Skeletal muscle cell (primary cell): ENCODE results near the gene SPACA4.
"Not testable (repeated sequence)": the region's sequence is repeated elsewhere in the genome, so short reads cannot be mapped to it uniquely, and the experiment has no call there.

Experiments used
- DNase-seq: peaks from one replicate; pipeline ENCODE4 v3.0.0-alpha.2; 2010; ENCODE audit warnings: low read depth
- H3K4me3 ChIP-seq: 2 replicates; pipeline ENCODE4 v1.5.1; 2011; ENCODE audit warnings: low read depth, mild to moderate bottlenecking, control low read depth, low read length, moderate library complexity

Gene SPACA4

GRCh38 chr19:48606463-48607358, at the start of gene SPACA4:
Gene SPACA4, plus strand, starts transcription at chr19:48606742. Its CDS starts 237 bp downstream, at chr19:48606979.
- no peak within 1 kb of the TSS for H3K4me3 ChIP-seq
- no peak for DNase-seq

DNA sequence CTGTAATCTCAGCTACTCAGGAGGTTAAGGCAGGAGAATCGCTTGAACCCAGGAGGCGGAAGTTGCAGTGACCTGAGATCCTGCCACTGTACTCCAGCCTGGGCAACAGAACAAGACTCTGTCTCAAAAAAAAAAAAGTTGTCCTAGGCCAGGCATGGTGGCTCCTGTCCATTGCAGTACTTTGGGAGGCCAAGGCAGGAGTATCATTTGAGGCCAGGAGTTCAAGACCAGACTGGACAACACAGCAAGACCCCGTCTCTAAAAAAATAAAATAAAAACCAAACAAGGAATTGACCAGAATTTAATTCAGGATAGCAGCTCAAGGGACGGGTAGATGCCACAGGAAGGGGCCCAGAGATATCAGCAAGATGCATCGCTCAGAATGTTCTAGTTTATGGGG, 49.7 kb upstream of the SPACA4 start:
- no peak for DNase-seq
- no peak overlapping the region for H3K4me3 ChIP-seq

DNA sequence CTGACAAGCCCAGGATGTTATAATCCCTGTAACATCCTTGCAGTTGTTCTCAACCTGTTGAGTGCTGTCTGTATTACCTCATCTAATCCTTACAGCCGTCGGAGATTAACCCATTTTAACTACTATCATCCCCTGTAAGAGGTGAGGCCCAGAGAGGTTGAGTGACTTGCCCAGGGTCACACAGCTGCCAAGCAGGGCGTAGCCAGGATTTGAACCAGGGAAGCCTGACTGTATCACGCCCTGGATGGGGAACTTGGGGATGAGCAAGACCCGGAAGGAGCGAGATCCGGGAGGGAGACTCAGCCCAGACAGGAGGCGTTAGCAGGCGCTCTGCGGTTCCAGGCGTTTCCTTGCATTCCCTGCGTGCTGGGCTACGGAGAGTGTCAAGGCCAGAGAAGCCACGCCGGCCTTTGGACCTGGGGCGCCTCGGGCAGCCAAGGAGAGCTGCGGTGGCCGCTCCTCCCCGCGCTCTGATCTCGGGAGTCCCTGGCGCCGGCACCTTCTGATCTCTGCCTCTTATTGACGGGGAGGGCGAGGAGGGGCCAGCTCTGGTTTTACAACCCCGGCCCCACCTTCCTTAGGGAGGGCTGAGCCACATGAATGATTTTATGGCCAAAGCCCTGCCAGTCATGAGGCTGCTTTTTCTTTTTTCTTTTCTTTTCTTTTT, 48.4 kb upstream of the SPACA4 start:
- peak overlapping the region; percentile 11 for H3K4me3 ChIP-seq
- no peak for DNase-seq

GRCh38 chr19:48560095-48560530, 46.4 kb upstream of the SPACA4 start:
- DNase-seq = no peak

DNA sequence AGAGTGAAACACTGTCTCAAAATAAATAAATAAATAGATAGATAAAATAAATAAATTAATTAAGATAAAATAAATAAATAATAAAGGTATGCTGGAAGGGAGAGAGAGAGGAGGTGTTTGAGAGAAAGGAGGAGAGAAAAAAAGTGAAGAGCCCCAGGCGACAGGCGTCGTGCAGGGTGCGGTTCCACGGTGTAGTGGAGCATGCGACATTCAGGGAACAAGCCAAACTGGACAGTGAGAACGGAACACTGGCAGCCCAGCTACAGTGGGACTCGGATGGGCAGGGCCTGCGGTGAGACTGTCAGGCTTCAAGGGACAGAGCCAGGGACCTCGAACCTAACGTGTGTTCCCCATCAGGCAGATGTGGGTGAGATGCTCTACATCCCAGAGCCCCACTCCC, 45.1 kb upstream of the SPACA4 start:
- no peak for DNase-seq
- H3K4me3 ChIP-seq = no peak overlapping the region

More at GRCh38 chr19:48560095-48560530, 46.4 kb upstream of the SPACA4 start:
- no peak overlapping the region for H3K4me3 ChIP-seq

- H3K4me3 ChIP-seq = no peak overlapping the region
- peak; percentile 17 for DNase-seq
Observed at GRCh38 chr19:48565090-48565489, 41.5 kb upstream of the SPACA4 start.

DNA sequence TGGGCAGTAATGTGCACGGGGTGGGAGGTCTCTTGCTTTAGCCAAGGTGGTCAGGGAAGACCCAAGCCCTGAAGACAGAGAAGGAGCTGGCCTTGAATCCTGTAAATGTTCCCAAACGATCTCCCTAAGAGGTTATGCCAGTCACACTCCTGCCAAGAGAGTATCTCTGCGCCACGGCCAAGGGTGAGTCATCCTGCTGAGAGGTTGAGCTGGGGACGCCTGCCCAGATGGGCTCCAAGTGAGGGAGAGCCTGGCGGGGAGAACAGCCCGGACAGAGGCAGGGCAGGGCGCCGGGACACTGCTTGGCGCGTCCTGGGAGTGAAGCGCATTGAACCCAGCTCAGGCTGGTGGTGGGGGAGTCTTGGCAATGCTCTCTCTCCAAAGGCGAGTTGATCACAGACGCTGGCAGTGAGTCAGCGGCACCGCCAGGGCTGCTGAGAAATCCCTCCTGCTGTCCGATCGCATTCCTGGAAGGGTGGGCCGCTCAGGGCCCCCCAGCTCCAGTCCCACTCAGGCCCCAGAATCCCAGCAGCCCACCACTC, 38.1 kb upstream of the SPACA4 start:
- H3K4me3 ChIP-seq = no peak overlapping the region
- peak; percentile 66 for DNase-seq

- no peak overlapping the region for H3K4me3 ChIP-seq
- peak; percentile 14 for DNase-seq
Observed at GRCh38 chr19:48569814-48570213, 36.7 kb upstream of the SPACA4 start.

DNA sequence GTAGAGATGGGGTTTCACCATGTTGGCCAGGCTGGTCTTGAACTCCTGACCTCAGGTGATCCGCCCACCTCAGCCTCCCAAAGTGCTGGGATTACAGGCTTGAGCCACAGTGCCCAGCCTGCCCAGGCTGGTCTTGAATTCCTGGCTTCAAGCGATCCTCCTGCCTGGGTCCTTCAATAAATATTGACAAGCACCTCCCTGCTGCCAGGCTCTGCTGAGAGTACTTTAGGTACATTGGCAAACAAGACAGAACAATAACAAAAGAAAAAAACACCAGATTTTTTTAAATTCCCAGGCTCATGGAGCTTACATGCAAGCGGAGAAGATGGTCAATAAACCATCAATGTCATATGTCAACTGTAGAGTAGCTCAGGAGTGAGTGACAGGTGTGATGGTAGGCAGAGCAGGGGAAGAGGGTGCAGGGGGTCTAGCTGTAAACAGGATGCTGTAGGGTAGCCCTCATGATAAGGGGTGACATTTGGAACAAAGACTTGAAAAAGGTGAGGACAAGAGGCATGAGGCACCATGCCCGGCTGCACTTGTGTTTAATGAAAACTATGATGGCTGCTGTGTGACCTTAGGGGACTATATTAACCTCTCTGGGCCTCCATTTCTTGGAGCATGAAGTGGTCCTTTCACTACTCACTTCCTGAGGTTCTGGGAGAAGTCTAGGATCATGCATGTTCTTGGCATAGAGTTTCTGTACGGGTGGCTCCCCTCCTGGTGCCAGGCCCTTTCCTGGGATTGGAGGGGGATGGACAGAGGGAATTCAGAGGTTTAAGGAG, 35.0 kb upstream of the SPACA4 start:
- no peak for DNase-seq
- no peak overlapping the region for H3K4me3 ChIP-seq

- DNase-seq = no peak
- no peak overlapping the region for H3K4me3 ChIP-seq
Observed at GRCh38 chr19:48573163-48573505, 33.4 kb upstream of the SPACA4 start.

DNA sequence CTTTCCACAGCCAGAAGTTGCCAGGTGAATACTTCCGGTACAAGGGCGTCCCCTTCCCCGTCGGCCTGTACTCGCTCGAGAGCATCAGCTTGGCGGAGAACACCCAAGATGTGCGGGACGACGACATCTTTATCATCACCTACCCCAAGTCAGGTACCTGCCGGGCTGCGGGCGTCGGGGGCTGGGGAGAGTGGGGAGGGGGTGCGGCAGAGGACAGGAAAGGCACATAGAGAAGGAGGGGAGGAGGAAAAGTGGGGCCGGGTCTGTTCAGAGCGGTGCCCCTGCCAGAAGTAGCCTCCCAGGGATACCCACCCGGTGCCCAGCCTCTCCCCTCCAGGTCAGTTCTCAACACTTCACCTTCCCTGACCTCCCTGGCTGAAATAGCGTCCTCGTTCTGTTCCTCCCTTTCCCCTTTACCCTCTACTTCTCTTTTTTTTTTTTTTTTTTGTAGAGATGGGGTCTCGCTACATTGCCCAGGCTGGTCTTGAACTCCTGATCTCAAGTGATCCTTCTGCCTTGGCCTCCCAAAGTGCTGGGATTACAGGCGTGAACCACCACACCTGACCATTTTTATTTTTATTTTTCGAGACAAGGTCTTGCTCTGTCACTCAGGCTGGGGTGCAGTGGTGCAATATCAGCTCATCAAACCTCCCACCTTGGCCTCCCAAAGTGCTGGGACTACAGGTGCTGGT, 30.5 kb upstream of the SPACA4 start:
- no peak for DNase-seq
- no peak overlapping the region for H3K4me3 ChIP-seq

DNA sequence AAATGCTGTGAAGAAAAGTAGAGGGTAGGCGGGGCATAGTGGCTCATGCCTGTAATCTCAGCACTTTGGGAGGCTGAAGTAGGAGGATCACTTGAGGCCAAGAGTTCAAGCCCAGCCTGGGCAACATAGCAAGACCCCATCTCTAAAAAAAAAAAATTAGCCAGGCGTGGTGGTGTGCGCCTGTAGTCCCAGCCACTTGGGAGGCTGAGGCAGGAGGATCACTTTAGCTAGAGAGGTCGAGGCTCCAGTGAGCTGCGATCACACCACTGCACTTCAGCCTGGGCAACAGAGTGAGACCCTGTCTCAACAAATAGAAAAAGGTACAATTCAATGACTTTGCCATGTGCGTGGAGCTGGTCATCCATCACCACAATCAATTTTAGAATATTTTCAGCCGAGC, 28.6 kb upstream of the SPACA4 start:
- DNase-seq, H3K4me3 ChIP-seq: not testable (repeated sequence)

GRCh38 chr19:48578891-48579290, 27.7 kb upstream of the SPACA4 start:
- H3K4me3 ChIP-seq = no peak overlapping the region
- no peak for DNase-seq

DNA sequence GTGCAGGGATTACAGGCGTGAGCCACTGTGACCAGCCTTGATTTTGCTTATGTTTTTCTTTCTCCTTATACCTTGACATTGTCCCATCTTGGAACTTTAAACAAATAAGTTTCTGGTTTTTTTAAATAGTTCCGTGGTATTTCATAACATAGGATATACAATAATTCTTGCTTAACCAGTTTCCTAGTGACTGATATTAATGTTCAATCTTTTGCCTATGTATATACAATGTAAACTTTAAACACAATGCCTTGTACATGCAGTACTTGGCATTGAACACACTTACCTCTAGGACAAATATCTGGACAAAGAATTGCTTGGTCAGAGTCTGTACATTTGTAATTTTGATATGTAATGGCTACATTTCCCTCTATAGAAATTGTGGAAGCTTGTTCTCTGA, 24.4 kb upstream of the SPACA4 start:
- H3K4me3 ChIP-seq = no peak overlapping the region
- no peak for DNase-seq

DNA sequence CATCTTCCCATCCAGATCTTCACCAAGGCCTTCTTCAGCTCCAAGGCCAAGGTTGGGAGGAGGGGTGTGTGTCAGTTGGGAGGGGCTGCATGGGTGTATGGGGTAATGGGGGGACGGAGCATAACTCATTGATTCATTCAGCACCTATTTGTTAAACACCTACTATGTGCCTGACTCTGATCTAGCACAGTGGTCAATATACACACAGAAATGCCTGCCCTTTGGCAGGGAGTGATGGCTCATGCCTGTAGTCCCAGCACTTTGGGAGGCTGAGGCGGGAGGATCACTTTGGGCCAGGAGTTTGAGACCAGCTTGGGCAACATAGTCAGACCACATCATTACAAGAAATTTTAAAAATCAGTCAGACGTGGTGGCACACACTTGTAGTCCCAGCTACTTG, 19.2 kb upstream of the SPACA4 start:
- no peak for DNase-seq
- H3K4me3 ChIP-seq = no peak overlapping the region

DNA sequence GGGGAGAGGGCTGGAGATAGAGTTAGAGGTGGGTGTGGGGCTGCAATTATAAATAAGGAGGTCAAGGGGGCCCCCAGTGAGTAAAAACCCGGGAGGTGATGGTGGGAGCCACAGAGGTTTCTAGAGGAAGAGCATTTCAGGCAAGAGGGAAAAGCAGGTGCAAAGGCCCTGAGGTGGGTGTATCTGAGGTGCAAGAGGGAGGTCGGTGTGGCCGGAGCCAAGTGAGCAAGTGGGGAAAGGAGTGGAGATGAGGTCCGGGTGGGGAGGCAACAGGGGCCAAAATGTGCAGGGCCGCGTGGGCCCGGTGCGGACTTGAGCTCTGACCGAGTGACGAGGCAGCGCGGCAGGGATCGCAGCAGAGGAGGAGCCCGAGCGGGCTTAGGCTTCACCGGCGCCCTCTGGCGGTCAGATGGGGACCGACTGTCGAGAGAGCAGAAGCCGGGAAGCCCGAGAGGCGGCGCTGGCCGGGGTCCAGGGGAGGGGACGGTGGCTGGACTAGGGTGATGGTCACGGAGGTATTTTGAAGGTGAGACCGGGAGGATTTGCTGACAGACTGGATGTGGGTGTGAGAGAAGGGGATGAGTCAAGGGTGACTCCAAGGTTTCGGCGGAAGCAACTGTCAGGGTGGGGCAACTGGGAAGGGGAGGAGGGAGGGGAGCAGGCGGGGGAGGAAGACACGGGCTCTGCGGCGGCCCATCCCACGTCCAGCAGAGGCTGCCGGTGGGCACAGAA, 17.7 kb upstream of the SPACA4 start:
- no peak for DNase-seq
- H3K4me3 ChIP-seq = peak overlapping the region; percentile 32

GRCh38 chr19:48591021-48591420, 15.5 kb upstream of the SPACA4 start:
- DNase-seq = no peak
- H3K4me3 ChIP-seq = no peak overlapping the region

GRCh38 chr19:48595171-48595570, 11.4 kb upstream of the SPACA4 start:
- H3K4me3 ChIP-seq = no peak overlapping the region
- no peak for DNase-seq

DNA sequence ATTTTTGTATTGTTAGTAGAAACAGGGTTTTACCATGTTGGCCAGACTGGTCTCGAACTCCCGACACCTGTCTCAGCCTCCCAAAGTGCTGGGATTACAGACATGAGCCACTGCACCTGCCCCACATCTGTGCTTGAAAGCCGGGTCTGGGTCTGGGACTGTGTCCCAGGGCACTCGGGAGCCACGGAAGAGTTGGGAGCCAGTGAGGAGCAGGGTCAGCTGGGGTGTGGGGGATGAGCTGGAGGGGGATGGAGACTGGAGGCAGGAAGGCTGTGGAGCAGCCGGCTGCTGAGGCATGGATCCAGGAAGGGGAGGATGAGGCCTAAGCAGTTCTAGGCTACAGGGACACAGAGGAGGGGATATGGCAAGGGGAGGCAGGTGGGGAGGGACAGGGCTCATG, 10.7 kb upstream of the SPACA4 start:
- no peak overlapping the region for H3K4me3 ChIP-seq
- DNase-seq = no peak
